ENCODE results near the gene CSGALNACT2. TPM values are rescaled to one million over a fixed set of nuclear protein-coding genes. Genes with fewer than 3 reads are reported as not detected.

Gene CSGALNACT2
- total and polyA plus RNA-seq, 10 of the 15 experiments (the other 5 are each of a cell fraction or from before 2014, with no cell fraction given), result 2.5 to 12.6 (median 8.7) TPM

- TF ChIP-seq ATF2 (IDR thresholded peaks at IDR 0.05; ENCODE audit: low read length), result no peak
- no peak for TF ChIP-seq ZNF592 (IDR thresholded peaks at IDR 0.05)
- no peak for TF ChIP-seq STAT3 (IDR thresholded peaks at IDR 0.05; ENCODE audit: low read depth, low read length)
- no peak for TF ChIP-seq TAF1 (IDR thresholded peaks at IDR 0.05; ENCODE audit: borderline replicate concordance, low read depth, low read length)
- no peak for TF ChIP-seq NRF1 (conservative IDR thresholded peaks at IDR 0.05; ENCODE audit: low read depth, low read length)
- no peak for TF ChIP-seq RAD51 (IDR thresholded peaks at IDR 0.05)
- TF ChIP-seq NKRF (conservative IDR thresholded peaks at IDR 0.05), result no peak; the same call in 1 of the 2 replicates
- peak; percentile 26; the same call in 1 of the 2 replicates for TF ChIP-seq RB1 (IDR thresholded peaks at IDR 0.05; ENCODE audit: borderline replicate concordance)
- TF ChIP-seq CUX1 (IDR thresholded peaks at IDR 0.05; ENCODE audit: insufficient replicate concordance, low read depth, low read length), result no peak
- no peak for TF ChIP-seq POLR2AphosphoS2 (IDR thresholded peaks at IDR 0.05; ENCODE audit: low read depth, low read length)
- no peak for TF ChIP-seq JUND (IDR thresholded peaks at IDR 0.05; ENCODE audit: low read depth, low read length)
- no peak for TF ChIP-seq HDAC2 (IDR thresholded peaks at IDR 0.05)
- no peak for TF ChIP-seq NBN (IDR thresholded peaks at IDR 0.05)
- TF ChIP-seq ZSCAN29 (IDR thresholded peaks at IDR 0.05), result 0 out of 2 replicates have a peak, but pooled peaks have one; percentile 17
- no peak for TF ChIP-seq YBX1 (IDR thresholded peaks at IDR 0.05)
- TF ChIP-seq YY1 (IDR thresholded peaks at IDR 0.05; ENCODE audit: low read depth, low read length), result peak; percentile 44; the same call in 1 of the 2 replicates
- TF ChIP-seq POLR2AphosphoS5 (IDR thresholded peaks at IDR 0.05; ENCODE audit: low read length), result no peak
Observed at GRCh38 chr10:43105102-43105955, 32.9 kb upstream of the CSGALNACT2 start (continued).
